ENCODE data around the gene ATP6V1G1.
"Not testable (repeated sequence)": the region's sequence is repeated elsewhere in the genome, so short reads cannot be mapped to it uniquely, and the experiment has no call there.

The ATP6V1G1 gene

GRCh38 chr9:114587345-114588202 lies at the start of gene ATP6V1G1:
ATP6V1G1 (plus strand) TSS chr9:114587769; CDS start chr9:114587839, 70 bp downstream.
- DNase-seq, result peak; percentile 97

- peak; percentile 11 for DNase-seq
Measured at GRCh38 chr9:114538241-114538640, 49.3 kb upstream of the ATP6V1G1 start.

GRCh38 chr9:114539701-114540380 lies 47.7 kb upstream of the ATP6V1G1 start:
- DNase-seq, result no peak

- no peak for DNase-seq
Measured at GRCh38 chr9:114545055-114545454, 42.5 kb upstream of the ATP6V1G1 start.

DNA sequence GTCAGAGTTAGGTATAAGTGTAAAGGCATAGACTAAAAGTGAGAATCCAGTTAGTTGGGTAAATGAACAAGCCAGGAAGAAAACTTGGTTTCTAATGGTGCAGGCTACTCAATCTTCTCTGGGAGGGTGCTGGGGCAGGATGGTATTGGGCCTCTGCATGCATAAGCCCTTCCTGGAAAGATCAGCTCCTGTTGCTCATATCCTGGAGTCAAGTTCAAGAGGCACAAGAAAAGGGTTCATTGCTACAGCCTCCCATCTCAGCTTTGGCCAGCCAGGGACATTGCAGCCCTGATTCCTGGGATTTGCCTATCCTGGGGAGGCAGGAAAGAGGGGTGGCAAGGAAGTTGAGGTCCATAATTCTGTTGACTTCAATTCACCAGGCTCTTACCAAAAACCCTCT lies 40.7 kb upstream of the ATP6V1G1 start:
- no peak for DNase-seq

DNA sequence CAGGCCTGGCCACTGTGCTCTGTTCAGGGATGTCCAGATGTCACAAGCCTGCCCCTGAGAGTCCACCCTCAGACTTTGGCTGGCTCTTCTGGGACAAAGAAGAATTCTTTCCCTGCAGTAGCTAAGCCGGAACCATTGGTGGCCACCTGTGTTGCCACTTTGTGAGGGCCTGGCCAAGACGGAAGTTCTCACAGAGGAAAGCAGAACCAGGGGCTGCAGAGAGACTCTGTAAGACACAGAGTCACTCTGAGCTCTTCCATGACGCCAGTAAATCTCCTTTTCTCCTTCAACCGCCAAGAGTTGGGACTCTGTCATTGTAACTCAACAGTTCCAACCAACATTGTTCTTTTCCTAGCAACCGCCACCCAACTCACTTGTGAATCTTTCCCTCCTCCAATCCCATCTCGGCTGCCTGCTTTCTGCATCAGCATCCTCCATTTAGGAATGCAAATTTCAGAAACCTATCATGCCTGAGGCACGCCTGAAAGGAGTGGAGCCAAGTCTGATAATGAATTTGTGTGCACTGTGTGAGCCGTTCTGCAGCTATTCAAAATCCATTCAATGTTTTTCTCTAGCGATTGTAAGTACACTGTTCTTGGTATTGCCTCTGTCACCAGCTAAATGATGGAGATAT lies 37.8 kb upstream of the ATP6V1G1 start:
- DNase-seq, result no peak

- no peak for DNase-seq
Measured at GRCh38 chr9:114551750-114552685, 35.6 kb upstream of the ATP6V1G1 start.

DNA sequence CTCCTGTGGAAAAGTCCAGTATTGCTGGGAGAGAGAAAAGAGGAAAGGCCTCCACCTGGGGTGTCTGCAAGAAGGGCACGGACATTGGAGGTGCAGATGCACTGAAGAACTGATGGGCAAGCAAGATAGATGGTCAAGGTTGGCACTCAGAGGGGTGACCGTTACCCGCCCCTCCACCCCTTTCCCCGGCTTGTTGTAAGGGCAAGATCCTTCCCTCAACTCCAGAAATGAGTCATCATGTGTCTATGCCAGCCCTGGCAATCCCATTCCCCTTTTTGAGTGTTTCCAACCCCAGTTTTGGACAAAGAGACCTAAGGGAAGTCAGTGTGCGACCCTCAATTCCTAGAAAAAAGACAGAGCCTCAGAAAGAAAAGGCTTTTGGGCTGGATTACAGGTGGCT lies 34.9 kb upstream of the ATP6V1G1 start:
- DNase-seq, result no peak

DNA sequence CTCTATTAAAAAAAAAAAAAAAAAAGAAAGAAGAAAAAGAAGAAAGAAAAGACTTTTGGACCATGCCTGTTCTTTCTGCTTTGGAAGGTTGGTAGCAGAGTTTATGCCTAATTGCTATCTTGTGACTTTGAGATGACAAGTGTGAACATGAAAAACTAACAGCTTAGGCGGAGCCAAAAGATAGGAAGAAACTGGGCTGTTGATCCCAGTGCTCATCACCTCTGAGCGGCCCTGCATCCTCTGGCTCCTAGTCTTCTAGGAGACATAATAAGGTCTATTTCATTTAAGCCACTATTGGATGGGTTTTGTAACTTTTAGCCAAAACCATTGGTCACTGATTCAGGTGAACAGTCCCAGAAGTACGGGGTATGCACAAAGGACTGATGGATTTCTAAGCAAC lies 34.4 kb upstream of the ATP6V1G1 start:
- no peak for DNase-seq

GRCh38 chr9:114555696-114556095 lies 31.9 kb upstream of the ATP6V1G1 start:
- DNase-seq, result no peak

GRCh38 chr9:114558027-114558675 lies 29.4 kb upstream of the ATP6V1G1 start:
- DNase-seq, result no peak

- no peak for DNase-seq
Measured at GRCh38 chr9:114559830-114560513, 27.6 kb upstream of the ATP6V1G1 start.

- DNase-seq, result no peak
Measured at GRCh38 chr9:114560956-114561355, 26.6 kb upstream of the ATP6V1G1 start.

GRCh38 chr9:114561771-114562170 lies 25.8 kb upstream of the ATP6V1G1 start:
- DNase-seq, result no peak

- DNase-seq, result no peak
Measured at GRCh38 chr9:114565204-114565603, 22.4 kb upstream of the ATP6V1G1 start.

- DNase-seq, result no peak
Measured at GRCh38 chr9:114570742-114571141, 16.8 kb upstream of the ATP6V1G1 start.

GRCh38 chr9:114571391-114571790 lies 16.2 kb upstream of the ATP6V1G1 start:
- DNase-seq, result no peak

DNA sequence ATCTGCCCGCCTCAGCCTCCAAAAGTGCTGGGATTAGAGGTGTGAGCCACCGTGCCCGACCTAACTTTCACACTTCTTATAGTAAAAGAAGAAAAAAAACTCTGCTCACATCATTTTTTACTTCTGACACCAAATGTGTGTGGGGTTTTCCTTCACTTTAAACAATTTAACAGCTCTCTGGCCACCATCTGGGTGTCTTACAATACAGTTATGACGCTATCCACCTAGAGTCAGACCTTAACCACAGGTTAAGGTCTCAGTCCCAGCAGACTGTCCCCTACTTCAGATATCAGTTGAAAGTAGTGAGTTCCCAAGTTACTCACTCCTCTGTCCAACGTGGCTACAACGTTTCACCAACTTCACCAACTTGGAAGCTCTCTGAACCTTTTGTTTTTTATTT lies 15.4 kb upstream of the ATP6V1G1 start:
- no peak for DNase-seq

- no peak for DNase-seq
Measured at GRCh38 chr9:114574438-114574837, 13.1 kb upstream of the ATP6V1G1 start.

DNA sequence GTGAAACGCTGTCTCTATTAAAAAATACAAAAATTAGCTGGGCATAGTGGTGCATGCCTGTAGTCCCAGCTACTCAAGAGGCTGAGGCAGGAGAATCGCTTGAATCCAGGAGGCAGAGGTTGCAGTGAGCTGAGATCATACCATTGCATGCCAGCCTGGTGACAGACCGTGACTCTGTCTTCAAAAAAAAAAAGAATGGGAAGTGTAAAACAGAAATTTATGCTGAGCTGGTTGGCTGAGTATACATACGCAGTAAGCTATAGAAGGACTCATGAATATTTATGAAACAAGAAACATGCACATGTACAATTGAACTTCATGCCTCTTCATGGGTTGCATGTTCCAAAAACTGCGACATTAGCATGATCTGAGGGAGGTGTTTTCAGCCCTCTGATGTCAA lies 10.8 kb upstream of the ATP6V1G1 start:
- DNase-seq, result not testable (repeated sequence)

DNA sequence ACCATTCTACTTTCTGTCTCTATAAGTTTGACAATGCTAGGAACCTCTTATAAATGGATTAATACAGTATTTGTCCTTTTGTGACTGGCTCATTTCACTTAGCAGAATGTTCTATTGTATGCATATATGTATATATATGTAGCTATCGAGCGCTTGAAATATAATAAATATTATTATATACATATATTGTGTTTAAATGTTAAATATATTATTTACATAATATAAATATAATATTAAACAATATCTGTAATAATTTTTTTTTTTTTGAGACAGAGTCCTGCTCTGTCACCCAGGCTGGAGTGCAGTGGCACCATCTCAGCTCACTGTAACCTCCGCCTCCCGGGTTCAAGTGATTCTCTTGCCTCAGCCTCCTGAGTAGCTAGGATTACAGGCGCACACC lies 9.4 kb upstream of the ATP6V1G1 start:
- DNase-seq, result not testable (repeated sequence)

Measured in activated CD4-positive, alpha-beta T cell treated with anti-CD3 and anti-CD28 coated beads for 1 hour (primary cell).